ENCODE measurements around the gene ARID5A.

- TF ChIP-seq, protein P1, sequence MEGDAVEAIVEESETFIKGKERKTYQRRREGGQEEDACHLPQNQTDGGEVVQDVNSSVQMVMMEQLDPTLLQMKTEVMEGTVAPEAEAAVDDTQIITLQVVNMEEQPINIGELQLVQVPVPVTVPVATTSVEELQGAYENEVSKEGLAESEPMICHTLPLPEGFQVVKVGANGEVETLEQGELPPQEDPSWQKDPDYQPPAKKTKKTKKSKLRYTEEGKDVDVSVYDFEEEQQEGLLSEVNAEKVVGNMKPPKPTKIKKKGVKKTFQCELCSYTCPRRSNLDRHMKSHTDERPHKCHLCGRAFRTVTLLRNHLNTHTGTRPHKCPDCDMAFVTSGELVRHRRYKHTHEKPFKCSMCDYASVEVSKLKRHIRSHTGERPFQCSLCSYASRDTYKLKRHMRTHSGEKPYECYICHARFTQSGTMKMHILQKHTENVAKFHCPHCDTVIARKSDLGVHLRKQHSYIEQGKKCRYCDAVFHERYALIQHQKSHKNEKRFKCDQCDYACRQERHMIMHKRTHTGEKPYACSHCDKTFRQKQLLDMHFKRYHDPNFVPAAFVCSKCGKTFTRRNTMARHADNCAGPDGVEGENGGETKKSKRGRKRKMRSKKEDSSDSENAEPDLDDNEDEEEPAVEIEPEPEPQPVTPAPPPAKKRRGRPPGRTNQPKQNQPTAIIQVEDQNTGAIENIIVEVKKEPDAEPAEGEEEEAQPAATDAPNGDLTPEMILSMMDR (IDR thresholded peaks at IDR 0.05): no peak
- TF ChIP-seq POLR2AphosphoS5 (IDR thresholded peaks at IDR 0.05) (no peak), POLR2A (IDR thresholded peaks at IDR 0.05) (no peak), EP300 (IDR thresholded peaks at IDR 0.05; ENCODE audit: low read depth) (no peak)
These were observed 27.9 kb upstream of the ARID5A start for GRCh38 chr2:96508521-96509113.
